Measurements from ENCODE around the gene IGSF8. TPM values are rescaled to one million over a fixed set of nuclear protein-coding genes. Genes with fewer than 3 reads are reported as not detected.

The IGSF8 gene
- total and polyA plus RNA-seq, 2 donors (not counting 1 experiment from before 2014, with no cell fraction given) = 6.5 to 24.4 TPM

DNA sequence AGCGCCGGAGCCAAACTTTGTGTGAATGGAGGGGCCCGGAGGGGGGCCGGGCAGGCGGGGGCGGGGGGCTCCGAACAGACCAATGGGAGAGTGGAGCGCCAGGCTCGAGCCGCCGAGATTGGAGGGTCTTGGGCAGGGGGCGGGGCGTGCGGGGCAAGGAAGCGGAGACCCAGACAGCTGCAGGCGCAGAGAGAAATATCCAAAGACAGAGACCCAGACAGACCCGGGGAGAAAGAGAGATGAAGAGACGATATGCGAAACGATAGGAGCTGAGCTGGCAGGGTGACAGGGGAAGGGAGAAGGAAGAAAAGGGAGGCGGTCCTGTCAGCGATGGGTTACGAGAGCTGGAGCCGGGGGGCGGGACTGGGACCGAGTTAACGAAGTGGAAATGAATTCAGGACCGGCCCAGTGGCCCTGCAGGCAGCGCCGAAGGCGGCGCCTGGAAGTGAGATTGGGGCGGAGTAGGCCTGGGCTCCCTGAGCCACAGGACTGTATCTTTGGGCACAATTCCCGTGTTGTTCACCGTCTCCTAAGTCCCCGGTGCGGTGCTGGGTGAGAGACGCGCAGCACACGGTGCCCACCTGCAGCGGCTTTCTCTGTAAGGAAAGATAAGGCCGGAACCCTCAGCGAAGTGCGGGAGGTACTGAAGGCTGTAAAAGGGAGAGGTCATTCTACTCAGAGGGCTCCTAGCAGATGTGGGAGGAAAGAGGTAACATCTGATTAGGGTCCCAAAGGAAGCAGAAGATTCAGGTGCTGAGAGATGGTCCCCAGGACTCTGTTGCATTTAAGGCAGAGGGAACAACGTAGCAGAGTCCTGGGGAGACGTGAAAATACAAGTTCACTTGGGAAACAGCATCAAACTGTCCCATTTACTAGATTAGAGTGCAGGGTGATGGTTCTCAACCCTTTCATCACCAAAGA, 27.9 kb downstream of the IGSF8 start:
- Histone ChIP-seq H3K4me1 (ENCODE audit: control insufficient read depth, extremely low read depth, insufficient read depth, low read length) (no peaks in the 10 kb centered on the region), H3K27ac (ENCODE audit: insufficient read depth, low read length) (no peak overlapping the region), H3K9me3 (ENCODE audit: control insufficient read depth, insufficient read depth, low read depth, low read length) (no peaks in the 10 kb centered on the region), H3K9ac (ENCODE audit: insufficient read depth, low read length) (no peak overlapping the region), H4K20me1 (ENCODE audit: control insufficient read depth, extremely low read depth, insufficient read depth, low read length) (no peaks in the 10 kb centered on the region), H3K79me2 (ENCODE audit: control insufficient read depth, insufficient read depth, low read length) (no peaks in the 10 kb centered on the region), H3K36me3 (ENCODE audit: control insufficient read depth, insufficient read depth, low read length) (no peaks in the 10 kb centered on the region), H2AFZ (ENCODE audit: low read length) (peak overlapping the region; percentile 70), H3K4me2 (ENCODE audit: extremely low read depth, insufficient read depth, low read length) (peak overlapping the region; percentile 80), H3K27me3 (ENCODE audit: control insufficient read depth, insufficient read depth, low read length) (peaks cover 40% of the 10 kb centered on the region), H3K4me3 (replicated peaks in 1 of 4; ENCODE audit: control extremely low read depth in 1 of 4, insufficient read depth in 1 of 4, low read depth in 3 of 4, low read length in 4 of 4) (peak overlapping the region; percentile 25 to 65 (median 43))
- no peak for TF ChIP-seq CTCF (conservative IDR thresholded peaks at IDR 0.05 in 1 of 2, IDR thresholded peaks at IDR 0.05 in 1 of 2; ENCODE audit: low read depth in 1 of 2, low read length in 2 of 2)
- TF ChIP-seq EZH2 (IDR thresholded peaks at IDR 0.05; ENCODE audit: low read length, missing control alignments) = peak; percentile 72
- DNase-seq (ENCODE audit: low read depth in 2 of 2) = peak; percentile 28 to 42

DNA sequence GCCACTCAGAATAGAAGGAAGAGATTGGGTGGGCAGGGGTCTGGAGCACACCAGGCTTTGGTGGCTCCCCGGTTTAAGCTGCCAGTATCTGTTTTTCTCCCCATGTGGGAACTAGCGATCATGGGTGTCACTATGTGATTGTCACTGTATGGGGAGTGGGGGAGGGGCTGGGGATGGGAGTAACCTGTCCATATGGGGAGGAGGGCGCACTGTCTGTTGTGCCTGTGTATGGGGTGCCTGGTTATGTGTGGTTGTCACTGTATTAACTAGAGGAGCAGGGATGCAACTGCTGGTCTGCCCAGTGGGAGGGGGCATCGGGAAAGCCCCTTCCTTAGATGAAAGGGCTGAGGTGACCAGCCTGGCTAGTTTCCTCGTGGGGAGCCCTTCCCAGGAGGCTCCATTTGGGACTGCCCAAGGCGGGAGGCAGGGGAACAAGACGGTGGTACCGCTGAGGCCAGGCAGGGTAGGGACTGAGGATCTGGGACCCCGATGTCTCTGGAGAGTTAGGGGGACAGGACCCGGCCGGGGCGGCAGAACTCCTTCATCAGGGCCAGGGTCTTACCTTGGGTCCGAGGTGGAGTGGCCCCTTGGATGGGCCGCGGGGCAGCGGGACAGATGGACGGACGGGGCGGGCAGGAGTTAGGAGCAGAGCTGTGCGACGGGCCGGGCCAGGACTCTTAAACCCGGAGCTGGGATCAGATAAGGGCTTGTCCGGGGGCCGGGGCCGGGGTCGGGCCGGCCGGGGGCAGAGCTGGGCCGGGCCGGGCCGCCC, 28.8 kb downstream of the IGSF8 start, which contains the start of gene KCNJ10:
KCNJ10 (minus strand) TSS at position 701 of the 772 bp plus-strand sequence. CDS start 27,628 bp downstream, outside the sequence.
- TF ChIP-seq CTCF (conservative IDR thresholded peaks at IDR 0.05 in 1 of 2, IDR thresholded peaks at IDR 0.05 in 1 of 2; ENCODE audit: low read depth in 1 of 2, low read length in 2 of 2) = no peak
- TF ChIP-seq EZH2 (IDR thresholded peaks at IDR 0.05; ENCODE audit: low read length, missing control alignments) = no peak
- Histone ChIP-seq H3K4me1 (ENCODE audit: control insufficient read depth, extremely low read depth, insufficient read depth, low read length) (no peaks in the 10 kb centered on the region), H2AFZ (ENCODE audit: low read length) (peak within 1 kb of the TSS; percentile 70), H4K20me1 (ENCODE audit: control insufficient read depth, extremely low read depth, insufficient read depth, low read length) (no peaks in the 10 kb centered on the region), H3K36me3 (ENCODE audit: control insufficient read depth, insufficient read depth, low read length) (no peaks in the 10 kb centered on the region), H3K4me2 (ENCODE audit: extremely low read depth, insufficient read depth, low read length) (peak within 1 kb of the TSS; percentile 80), H3K79me2 (ENCODE audit: control insufficient read depth, insufficient read depth, low read length) (no peaks in the 10 kb centered on the region), H3K27me3 (ENCODE audit: control insufficient read depth, insufficient read depth, low read length) (peaks cover 40% of the 10 kb centered on the region), H3K4me3 (replicated peaks in 1 of 4; ENCODE audit: control extremely low read depth in 1 of 4, insufficient read depth in 1 of 4, low read depth in 3 of 4, low read length in 4 of 4) (peak within 1 kb of the TSS; percentile 25 to 65 (median 43)), H3K27ac (ENCODE audit: insufficient read depth, low read length) (no peak within 1 kb of the TSS), H3K9me3 (ENCODE audit: control insufficient read depth, insufficient read depth, low read depth, low read length) (no peaks in the 10 kb centered on the region), H3K9ac (ENCODE audit: insufficient read depth, low read length) (no peak within 1 kb of the TSS)
- DNase-seq (ENCODE audit: low read depth in 2 of 2) = no peak

GRCh38 chr1:160068225-160068624, 30.2 kb downstream of the IGSF8 start:
- no peak overlapping the region for H3K4me2 ChIP-seq (ENCODE audit: extremely low read depth, insufficient read depth, low read length)
- no peak overlapping the region for H3K27ac ChIP-seq (ENCODE audit: insufficient read depth, low read length)
- H3K9me3 ChIP-seq (ENCODE audit: control insufficient read depth, insufficient read depth, low read depth, low read length) = no peaks in the 10 kb centered on the region
- no peak for DNase-seq (ENCODE audit: low read depth in 2 of 2)
- no peaks in the 10 kb centered on the region for H3K36me3 ChIP-seq (ENCODE audit: control insufficient read depth, insufficient read depth, low read length)
- no peak overlapping the region for H2AFZ ChIP-seq (ENCODE audit: low read length)
- no peaks in the 10 kb centered on the region for H3K79me2 ChIP-seq (ENCODE audit: control insufficient read depth, insufficient read depth, low read length)
- no peak overlapping the region for H3K4me3 ChIP-seq (replicated peaks in 1 of 4; ENCODE audit: control extremely low read depth in 1 of 4, insufficient read depth in 1 of 4, low read depth in 3 of 4, low read length in 4 of 4)
- no peaks in the 10 kb centered on the region for H4K20me1 ChIP-seq (ENCODE audit: control insufficient read depth, extremely low read depth, insufficient read depth, low read length)
- no peak overlapping the region for H3K9ac ChIP-seq (ENCODE audit: insufficient read depth, low read length)
- H3K27me3 ChIP-seq (ENCODE audit: control insufficient read depth, insufficient read depth, low read length) = peaks cover 42% of the 10 kb centered on the region
- TF ChIP-seq CTCF (conservative IDR thresholded peaks at IDR 0.05 in 1 of 2, IDR thresholded peaks at IDR 0.05 in 1 of 2; ENCODE audit: low read depth in 1 of 2, low read length in 2 of 2) (no peak), EZH2 (IDR thresholded peaks at IDR 0.05; ENCODE audit: low read length, missing control alignments) (no peak)
- H3K4me1 ChIP-seq (ENCODE audit: control insufficient read depth, extremely low read depth, insufficient read depth, low read length) = no peaks in the 10 kb centered on the region

Data from fibroblast of lung (primary cell).